H9 (cell line): ENCODE results near the gene PAQR4. TPM values are rescaled to one million over a fixed set of nuclear protein-coding genes. Genes with fewer than 3 reads are reported as not detected.

ENCODE experiments used
- DNase-seq: peaks from one replicate; pipeline ENCODE4 v3.0.0-alpha.2; 2017
- H2AFZ ChIP-seq: one replicate; pipeline ENCODE4 v1.6.1; 2013; ENCODE audit warnings: mild to moderate bottlenecking, low read length, control low read depth, moderate library complexity
- H2AK5ac ChIP-seq: 2 replicates; pipeline ENCODE4 v1.6.1; 2013; ENCODE audit warnings: low read length, control low read depth, mixed read lengths; ENCODE audit not compliant: insufficient read length
- H2BK120ac ChIP-seq: one replicate; pipeline ENCODE4 v1.6.1; 2013; ENCODE audit warnings: low read depth, mild to moderate bottlenecking, low read length, control low read depth, inconsistent platforms; ENCODE audit not compliant: poor library complexity, severe bottlenecking
- H2BK12ac ChIP-seq: 2 replicates; pipeline ENCODE4 v1.6.1; 2013; ENCODE audit warnings: low read length, control low read depth, mixed read lengths, low read depth; ENCODE audit not compliant: insufficient read length
- H2BK15ac ChIP-seq: 2 replicates; pipeline ENCODE4 v1.6.1; 2013; ENCODE audit warnings: low read depth, low read length, control low read depth
- H2BK20ac ChIP-seq: one replicate; pipeline ENCODE4 v1.6.1; 2013; ENCODE audit warnings: low read depth, mild to moderate bottlenecking, low read length, control low read depth, inconsistent platforms; ENCODE audit not compliant: poor library complexity, severe bottlenecking
- H2BK5ac ChIP-seq: 2 replicates; pipeline ENCODE4 v1.6.1; 2013; ENCODE audit warnings: low read length, control low read depth, mixed read lengths; ENCODE audit not compliant: insufficient read length
- H3K14ac ChIP-seq: 2 replicates; pipeline ENCODE4 v1.6.1; 2013; ENCODE audit warnings: low read length, control low read depth; ENCODE audit not compliant: insufficient read depth
- H3K18ac ChIP-seq: 2 replicates; pipeline ENCODE4 v1.6.1; 2013; ENCODE audit warnings: low read depth, mild to moderate bottlenecking, mixed read lengths, low read length, control low read depth; ENCODE audit not compliant: insufficient read length
- H3K23ac ChIP-seq: 2 replicates; pipeline ENCODE4 v1.6.1; 2013; ENCODE audit warnings: low read length, control low read depth, mixed read lengths, low read depth; ENCODE audit not compliant: insufficient read length
- H3K23me2 ChIP-seq: 2 replicates; pipeline ENCODE4 v1.6.1; 2013; ENCODE audit warnings: low read depth, mild to moderate bottlenecking, mixed read lengths, low read length, control low read depth; ENCODE audit not compliant: insufficient read length, poor library complexity, severe bottlenecking
- H3K27ac ChIP-seq: 2 replicates; pipeline ENCODE4 v1.5.1; 2013; ENCODE audit warnings: low read length, control low read depth, mixed read lengths, low read depth; ENCODE audit not compliant: insufficient read length
- H3K27me3 ChIP-seq: 2 replicates; pipeline ENCODE4 v1.6.1; 2013; ENCODE audit warnings: low read length, control low read depth, inconsistent platforms; ENCODE audit not compliant: insufficient read depth
- H3K4ac ChIP-seq: 2 replicates; pipeline ENCODE4 v1.6.1; 2013; ENCODE audit warnings: low read depth, mild to moderate bottlenecking, control low read depth, inconsistent platforms, low read length, moderate library complexity
- H3K4me1 ChIP-seq: 2 replicates; pipeline ENCODE4 v1.6.1; 2013; ENCODE audit warnings: low read length, control low read depth, inconsistent platforms; ENCODE audit not compliant: insufficient read depth
- H3K4me2 ChIP-seq: 2 replicates; pipeline ENCODE4 v1.6.1; 2013; ENCODE audit warnings: low read length, control low read depth, mixed read lengths; ENCODE audit not compliant: insufficient read length, insufficient read depth
- H3K56ac ChIP-seq: 2 replicates; pipeline ENCODE4 v1.6.1; 2013; ENCODE audit warnings: low read depth, mild to moderate bottlenecking, mixed read lengths, low read length, control low read depth; ENCODE audit not compliant: insufficient read length
- H3K79me1 ChIP-seq: 2 replicates; pipeline ENCODE4 v1.6.1; 2013; ENCODE audit warnings: low read depth, mild to moderate bottlenecking, moderate library complexity, low read length, control low read depth, inconsistent platforms; ENCODE audit not compliant: insufficient read depth, poor library complexity, severe bottlenecking
- H3K79me2 ChIP-seq: 2 replicates; pipeline ENCODE4 v1.6.1; 2013; ENCODE audit warnings: low read length, control low read depth, inconsistent platforms; ENCODE audit not compliant: insufficient read depth
- H3K9ac ChIP-seq: 2 replicates; pipeline ENCODE4 v1.6.1; 2013; ENCODE audit warnings: low read length, control low read depth, mixed read lengths; ENCODE audit not compliant: insufficient read length; ENCODE audit errors: extremely low read depth
- H3K9me3 ChIP-seq: one replicate; pipeline ENCODE4 v1.6.1; 2013; ENCODE audit warnings: low read depth, low read length, inconsistent platforms; ENCODE audit not compliant: control insufficient read depth
- H3T11ph ChIP-seq: one replicate; pipeline ENCODE4 v1.6.1; 2013; ENCODE audit warnings: mild to moderate bottlenecking, low read length, control low read depth, inconsistent platforms
- H4K20me1 ChIP-seq: one replicate; pipeline ENCODE4 v1.6.1; 2013; ENCODE audit not compliant: control insufficient read depth, insufficient read length, insufficient read depth
- H4K5ac ChIP-seq: 2 replicates; pipeline ENCODE4 v1.6.1; 2013; ENCODE audit warnings: low read depth, mild to moderate bottlenecking, mixed read lengths, low read length, control low read depth; ENCODE audit not compliant: insufficient read length
- H4K8ac ChIP-seq: replicated peaks from 2 replicates; pipeline ENCODE4 v1.6.1; 2013; ENCODE audit warnings: low read length, control low read depth, mixed read lengths, low read depth; ENCODE audit not compliant: insufficient read length
- H4K91ac ChIP-seq: 2 replicates; pipeline ENCODE4 v1.6.1; 2013; ENCODE audit warnings: low read depth, mild to moderate bottlenecking, moderate library complexity, mixed read lengths, low read length, control low read depth; ENCODE audit not compliant: insufficient read length
- H3K27ac Mint-ChIP-seq, 3 experiments: 2 replicates in 2 of 3; 3 replicates in 1 of 3; pipeline ENCODE4 v1.8.0; 2020 to 2021; ENCODE audit warnings: mixed read lengths in 3 of 3, mild to moderate bottlenecking in 1 of 3, moderate library complexity in 1 of 3
- H3K27me3 Mint-ChIP-seq: 2 replicates; pipeline ENCODE4 v1.8.0; 2021; ENCODE audit warnings: low read depth, mild to moderate bottlenecking, moderate library complexity, mixed read lengths
- H3K36me3 Mint-ChIP-seq, 3 experiments: 2 replicates in 2 of 3; 3 replicates in 1 of 3; pipeline ENCODE4 v1.8.0; 2020 to 2021; ENCODE audit warnings: low read depth in 3 of 3, mixed read lengths in 3 of 3; ENCODE audit not compliant: insufficient read depth in 1 of 3
- H3K4me1 Mint-ChIP-seq, 2 experiments: 2 replicates each; pipeline ENCODE4 v1.8.0; 2020; ENCODE audit warnings: mixed read lengths in 2 of 2
- H3K4me3 Mint-ChIP-seq, 2 experiments: 2 replicates in 1 of 2; 3 replicates in 1 of 2; pipeline ENCODE4 v1.8.0; 2020 to 2021; ENCODE audit warnings: mild to moderate bottlenecking in 2 of 2, mixed read lengths in 2 of 2, moderate library complexity in 1 of 2
- H3K9me3 Mint-ChIP-seq, 2 experiments: 2 replicates in 1 of 2; 3 replicates in 1 of 2; pipeline ENCODE4 v1.8.0; 2020; ENCODE audit warnings: mild to moderate bottlenecking in 2 of 2, mixed read lengths in 2 of 2, moderate library complexity in 1 of 2
- WGBS: extraction: QIAGEN DNeasy Blood & Tissue Kit; methylation state at CpG from one replicate; pipeline ENCODE4 v1.1.7; 2013; ENCODE audit warnings: missing lambda C conversion rate, low lambda C conversion rate, mixed read lengths; ENCODE audit not compliant: insufficient read length; ENCODE audit errors: extremely low coverage; 5-methylcytosine and 5-hydroxymethylcytosine counted together
- total RNA-seq: library from RNA; stranded (reverse); gene quantifications from 2 replicates; pipeline ENCODE4 v1.2.1, GENCODE V29; 2021
- TF ChIP-seq, protein P1 (sequence below): fragments of 200-600 bp; sonication (generic); conservative IDR thresholded peaks from 3 replicates; pipeline ENCODE4 v1.8.0; 2021; ENCODE audit warnings: antibody characterized with exemption, mild to moderate bottlenecking

The PAQR4 gene
- total RNA-seq, 1 experiment from 2014 or later, result 32.1 TPM

DNA sequence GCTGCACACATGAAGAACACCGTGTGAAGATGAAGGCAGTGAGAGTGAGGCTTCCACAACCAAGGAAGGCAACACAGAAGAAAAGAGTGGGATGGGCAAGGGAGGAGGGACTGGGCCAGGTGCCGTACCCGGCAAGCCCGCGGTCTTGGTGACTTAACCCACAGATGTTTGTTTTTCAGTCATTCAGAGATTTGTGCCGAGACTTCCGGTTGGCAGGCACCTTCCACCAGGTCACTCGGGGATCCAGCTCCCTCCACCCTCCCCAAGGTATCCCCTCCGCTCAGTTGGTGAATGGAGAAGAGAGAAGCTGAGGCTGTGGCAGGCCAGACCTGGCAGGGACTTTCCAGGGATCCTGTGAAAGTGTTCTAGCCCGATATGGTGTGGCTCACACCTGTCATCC lies 9.9 kb upstream of the PAQR4 start:
- Mint-ChIP-seq H3K4me1 (peaks cover 14 to 21% of the 10 kb centered on the region in 2 experiments), H3K27ac (no peak overlapping the region), H3K9me3 (no peaks in the 10 kb centered on the region; a peak in 2 of 5 replicates), H3K4me3 (no peak overlapping the region), H3K27me3 (peaks cover 8% of the 10 kb centered on the region), H3K36me3 (no peaks in the 10 kb centered on the region)
- no peaks in the 10 kb centered on the region for H4K20me1 ChIP-seq
- no peak overlapping the region for H2AFZ ChIP-seq
- H3K56ac ChIP-seq, result no peak overlapping the region
- no peaks in the 10 kb centered on the region for H3K79me2 ChIP-seq
- no peak overlapping the region for H3K9ac ChIP-seq
- H3K4me2 ChIP-seq, result no peak overlapping the region
- no peak overlapping the region for H3K27ac ChIP-seq
- no peak overlapping the region for H3K14ac ChIP-seq
- H3K23ac ChIP-seq, result no peak overlapping the region
- no peak overlapping the region for H2BK120ac ChIP-seq
- no peaks in the 10 kb centered on the region for H3K27me3 ChIP-seq
- no CpG with 5 or more reads among the region's 10 CpGs for WGBS
- no peak overlapping the region for H3T11ph ChIP-seq
- H3K18ac ChIP-seq, result no peak overlapping the region
- no peak overlapping the region for H4K5ac ChIP-seq
- H3K4me1 ChIP-seq, result peaks cover 3% of the 10 kb centered on the region; the same call in 1 of the 2 replicates
- peak; percentile 24 for DNase-seq
- no peak overlapping the region for H2AK5ac ChIP-seq
- no peak overlapping the region for H2BK5ac ChIP-seq
- H3K4ac ChIP-seq, result no peak overlapping the region
- H2BK12ac ChIP-seq, result no peak overlapping the region
- H3K23me2 ChIP-seq, result peaks cover 7% of the 10 kb centered on the region
- no peaks in the 10 kb centered on the region for H3K9me3 ChIP-seq
- no peak overlapping the region for H4K91ac ChIP-seq
- no peak overlapping the region for H2BK20ac ChIP-seq
- no peak overlapping the region for H4K8ac ChIP-seq
- H2BK15ac ChIP-seq, result no peak overlapping the region
- H3K79me1 ChIP-seq, result no peaks in the 10 kb centered on the region
- TF ChIP-seq, protein P1, sequence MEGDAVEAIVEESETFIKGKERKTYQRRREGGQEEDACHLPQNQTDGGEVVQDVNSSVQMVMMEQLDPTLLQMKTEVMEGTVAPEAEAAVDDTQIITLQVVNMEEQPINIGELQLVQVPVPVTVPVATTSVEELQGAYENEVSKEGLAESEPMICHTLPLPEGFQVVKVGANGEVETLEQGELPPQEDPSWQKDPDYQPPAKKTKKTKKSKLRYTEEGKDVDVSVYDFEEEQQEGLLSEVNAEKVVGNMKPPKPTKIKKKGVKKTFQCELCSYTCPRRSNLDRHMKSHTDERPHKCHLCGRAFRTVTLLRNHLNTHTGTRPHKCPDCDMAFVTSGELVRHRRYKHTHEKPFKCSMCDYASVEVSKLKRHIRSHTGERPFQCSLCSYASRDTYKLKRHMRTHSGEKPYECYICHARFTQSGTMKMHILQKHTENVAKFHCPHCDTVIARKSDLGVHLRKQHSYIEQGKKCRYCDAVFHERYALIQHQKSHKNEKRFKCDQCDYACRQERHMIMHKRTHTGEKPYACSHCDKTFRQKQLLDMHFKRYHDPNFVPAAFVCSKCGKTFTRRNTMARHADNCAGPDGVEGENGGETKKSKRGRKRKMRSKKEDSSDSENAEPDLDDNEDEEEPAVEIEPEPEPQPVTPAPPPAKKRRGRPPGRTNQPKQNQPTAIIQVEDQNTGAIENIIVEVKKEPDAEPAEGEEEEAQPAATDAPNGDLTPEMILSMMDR, result no peak
